GM12872 (cell line): ENCODE data around the gene ARHGEF39.

Experiments used
- TF ChIP-seq, protein P1 (sequence below): IDR thresholded peaks from 3 replicates; pipeline ENCODE4 v1.5.1; 2011; ENCODE audit warnings: low read depth, mild to moderate bottlenecking, low read length, moderate library complexity; ENCODE audit not compliant: insufficient read depth

The ARHGEF39 gene

DNA sequence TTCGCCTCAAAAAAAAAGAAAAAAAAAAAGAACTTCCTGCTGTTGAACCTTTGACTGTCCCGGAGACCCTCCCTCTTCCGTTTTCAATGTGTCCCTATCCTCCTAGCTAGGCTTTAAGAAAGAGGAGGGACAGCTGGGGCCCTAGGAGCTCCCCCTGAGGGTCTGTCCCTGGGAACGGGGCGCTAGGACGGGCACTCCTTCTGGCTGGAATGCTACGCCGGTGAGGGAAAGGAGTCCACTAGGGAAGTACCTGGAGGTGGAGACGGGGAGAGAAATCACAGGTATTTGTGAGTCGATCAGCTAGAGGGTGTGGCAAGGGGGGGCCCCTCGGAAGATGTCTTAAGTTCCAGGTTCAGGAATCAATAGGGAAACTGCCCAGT lies 18.9 kb downstream of the ARHGEF39 start:
- TF ChIP-seq, protein P1, sequence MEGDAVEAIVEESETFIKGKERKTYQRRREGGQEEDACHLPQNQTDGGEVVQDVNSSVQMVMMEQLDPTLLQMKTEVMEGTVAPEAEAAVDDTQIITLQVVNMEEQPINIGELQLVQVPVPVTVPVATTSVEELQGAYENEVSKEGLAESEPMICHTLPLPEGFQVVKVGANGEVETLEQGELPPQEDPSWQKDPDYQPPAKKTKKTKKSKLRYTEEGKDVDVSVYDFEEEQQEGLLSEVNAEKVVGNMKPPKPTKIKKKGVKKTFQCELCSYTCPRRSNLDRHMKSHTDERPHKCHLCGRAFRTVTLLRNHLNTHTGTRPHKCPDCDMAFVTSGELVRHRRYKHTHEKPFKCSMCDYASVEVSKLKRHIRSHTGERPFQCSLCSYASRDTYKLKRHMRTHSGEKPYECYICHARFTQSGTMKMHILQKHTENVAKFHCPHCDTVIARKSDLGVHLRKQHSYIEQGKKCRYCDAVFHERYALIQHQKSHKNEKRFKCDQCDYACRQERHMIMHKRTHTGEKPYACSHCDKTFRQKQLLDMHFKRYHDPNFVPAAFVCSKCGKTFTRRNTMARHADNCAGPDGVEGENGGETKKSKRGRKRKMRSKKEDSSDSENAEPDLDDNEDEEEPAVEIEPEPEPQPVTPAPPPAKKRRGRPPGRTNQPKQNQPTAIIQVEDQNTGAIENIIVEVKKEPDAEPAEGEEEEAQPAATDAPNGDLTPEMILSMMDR = no peak

DNA sequence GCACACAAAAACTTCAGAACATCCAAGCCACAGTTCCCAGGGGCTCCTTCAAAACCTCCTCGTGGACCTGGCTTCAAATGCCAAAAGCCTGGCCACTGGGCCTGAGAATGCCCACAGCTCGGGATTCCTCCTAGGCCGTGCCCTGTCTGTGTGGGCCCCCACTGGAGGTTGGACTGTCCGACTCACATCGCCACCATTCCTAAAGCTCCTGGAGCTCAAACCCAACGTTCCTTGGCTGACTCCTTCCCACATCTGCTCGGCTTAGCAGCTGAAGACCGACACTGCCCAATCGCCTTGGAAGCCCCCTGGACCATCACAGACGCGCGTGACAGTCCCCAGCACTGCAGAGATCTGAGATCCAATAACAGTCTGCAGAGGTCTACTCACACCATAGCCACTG lies 21.9 kb downstream of the ARHGEF39 start:
- TF ChIP-seq, protein P1 = no peak

GRCh38 chr9:35639631-35640030 lies 25.4 kb downstream of the ARHGEF39 start:
- TF ChIP-seq, protein P1 = no peak

GRCh38 chr9:35636135-35636876 lies 28.7 kb downstream of the ARHGEF39 start:
- TF ChIP-seq, protein P1 = no peak

- TF ChIP-seq, protein P1 = no peak
Measured at GRCh38 chr9:35635730-35636129, 29.3 kb downstream of the ARHGEF39 start.

DNA sequence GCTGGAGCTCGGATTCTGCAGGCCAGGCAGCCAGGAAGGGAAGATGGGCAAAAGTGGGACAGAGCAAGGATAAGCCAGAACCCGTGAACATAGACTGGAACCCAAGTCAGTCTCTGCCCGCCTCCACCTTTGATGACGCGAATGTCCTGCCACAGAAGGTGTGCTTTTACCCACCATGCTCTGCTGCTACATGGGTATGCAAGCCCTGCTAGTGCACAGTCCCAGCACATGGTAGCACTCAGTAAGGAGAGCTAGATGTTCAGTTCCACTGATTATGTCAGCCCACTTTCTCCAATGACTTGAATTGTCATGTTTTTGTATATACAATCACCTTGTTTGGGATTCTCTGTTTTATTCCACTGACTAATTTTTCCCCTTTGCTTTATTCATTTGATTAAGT lies 35.4 kb downstream of the ARHGEF39 start:
- TF ChIP-seq, protein P1 = no peak

DNA sequence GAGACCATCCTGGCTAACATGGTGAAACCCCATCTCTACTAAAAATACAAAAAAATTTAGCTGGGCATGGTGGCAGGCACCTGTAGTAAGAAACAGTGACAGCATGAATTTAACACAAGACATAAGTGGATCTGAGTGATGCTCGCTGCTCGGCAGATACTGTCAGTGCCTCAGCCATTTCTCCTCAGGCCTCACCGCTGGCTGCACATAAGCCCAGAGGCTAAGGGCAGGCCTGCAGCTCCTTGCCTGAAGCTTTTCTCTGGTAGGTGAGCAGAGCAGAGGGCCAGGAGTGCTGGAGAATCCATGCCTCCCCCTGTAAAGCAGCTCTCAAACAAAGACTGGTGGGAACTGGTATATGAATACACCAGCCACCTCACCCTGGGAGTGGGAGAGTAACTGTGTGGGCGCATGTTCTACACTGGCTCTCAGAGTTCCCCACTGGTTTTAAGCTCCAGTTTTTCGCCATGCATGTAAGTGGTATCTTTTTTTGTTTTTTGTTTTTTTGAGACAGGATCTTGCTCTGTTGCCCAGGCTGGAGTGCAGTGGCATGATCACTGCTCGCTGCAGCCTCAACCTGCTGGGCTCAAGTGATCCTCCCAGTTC lies 36.5 kb downstream of the ARHGEF39 start:
- TF ChIP-seq, protein P1 = no peak
